ENCODE data around the gene ACSS1.

- TF ChIP-seq SMAD4 (CRISPR knock-in tag; IDR thresholded peaks at IDR 0.05) (no peak), CTCF (IDR thresholded peaks at IDR 0.05) (no peak), ATF3 (CRISPR knock-in tag; conservative IDR thresholded peaks at IDR 0.05) (no peak), CREM (CRISPR knock-in tag; IDR thresholded peaks at IDR 0.05) (no peak), ERG (CRISPR knock-in tag; IDR thresholded peaks at IDR 0.05) (no peak), ESRRA (CRISPR knock-in tag; IDR thresholded peaks at IDR 0.05; ENCODE audit: borderline replicate concordance) (no peak), CREB1 (CRISPR knock-in tag; IDR thresholded peaks at IDR 0.05) (no peak), RELA (CRISPR knock-in tag; IDR thresholded peaks at IDR 0.05; ENCODE audit: borderline replicate concordance) (no peak), OVOL2 (CRISPR knock-in tag; IDR thresholded peaks at IDR 0.05; ENCODE audit: borderline replicate concordance) (no peak), ZBTB21 (CRISPR knock-in tag; IDR thresholded peaks at IDR 0.05; ENCODE audit: borderline replicate concordance) (no peak), ZNF219 (CRISPR knock-in tag; IDR thresholded peaks at IDR 0.05; ENCODE audit: borderline replicate concordance) (no peak), SP1 (CRISPR knock-in tag; conservative IDR thresholded peaks at IDR 0.05) (no peak)
Observed at GRCh38 chr20:24987244-24987643, 70.7 kb downstream of the ACSS1 start.

Measured in WTC11 (cell line).